HEK293 (cell line): ENCODE results near the gene BZW2.

Source experiments
- CTCF ChIA-PET: fragments of 350-600 bp; formaldehyde crosslinking; extraction: SDS; loops from one replicate; lab custom pipeline; 2021; ENCODE audit warnings: antibody characterized with exemption; lab: Yijun Ruan, JAX
- POLR2A ChIA-PET: fragments of 300-600 bp; formaldehyde crosslinking; extraction: SDS; loops from one replicate; lab custom pipeline; 2020; ENCODE audit warnings: antibody characterized with exemption, inconsistent platforms; lab: Yijun Ruan, JAX
- H3K27ac ChIP-seq: fragments of 200-500 bp; sonication (Bioruptor generic); 2 replicates; pipeline ENCODE4 v1.5.1; 2014; ENCODE audit warnings: low read depth, low read length, control low read depth, inconsistent platforms; ENCODE audit errors: extremely low read depth
- H3K36me3 ChIP-seq, 2 experiments: fragments of 200-500 bp in 1 of 2; sonication (Bioruptor generic) in 1 of 2; 1 replicate in 1 of 2; 2 replicates in 1 of 2; pipeline ENCODE4 v1.5.1; 2014 to 2017; ENCODE audit warnings: inconsistent platforms in 2 of 2, low read length in 2 of 2; ENCODE audit not compliant: control insufficient read depth in 2 of 2, insufficient read depth in 1 of 2
- H3K4me1 ChIP-seq: fragments of 200-500 bp; sonication (Bioruptor generic); 2 replicates; pipeline ENCODE4 v1.5.1; 2014; ENCODE audit warnings: mild to moderate bottlenecking, low read length, inconsistent platforms; ENCODE audit not compliant: control insufficient read depth, insufficient read depth
- H3K4me3 ChIP-seq: 2 replicates; pipeline ENCODE4 v1.5.1; 2011; ENCODE audit warnings: low read depth, mild to moderate bottlenecking, control low read depth, low read length, moderate library complexity
- H3K9me3 ChIP-seq: fragments of 200-500 bp; sonication (Bioruptor generic); 2 replicates; pipeline ENCODE4 v1.5.1; 2014; ENCODE audit warnings: low read depth, low read length, inconsistent platforms; ENCODE audit not compliant: control insufficient read depth, insufficient read depth
- KLF16 ChIP-seq: fragments of 450-650 bp; formaldehyde crosslinking; IDR thresholded peaks from 2 replicates; pipeline ENCODE4 v1.5.1; 2017; ENCODE audit warnings: missing biosample characterization, missing genetic modification characterization
- SCRT1 ChIP-seq: fragments of 450-650 bp; formaldehyde crosslinking; IDR thresholded peaks from 2 replicates; pipeline ENCODE4 v1.5.1; 2016; ENCODE audit warnings: missing biosample characterization, missing genetic modification characterization, borderline replicate concordance
- SCRT2 ChIP-seq: fragments of 450-650 bp; formaldehyde crosslinking; IDR thresholded peaks from 2 replicates; pipeline ENCODE4 v1.5.1; 2016; ENCODE audit warnings: missing biosample characterization, missing genetic modification characterization
- WT1 ChIP-seq: fragments of 450-650 bp; formaldehyde crosslinking; IDR thresholded peaks from 2 replicates; pipeline ENCODE4 v1.5.1; 2016; ENCODE audit warnings: missing biosample characterization, missing genetic modification characterization
- YY2 ChIP-seq: fragments of 450-650 bp; formaldehyde crosslinking; IDR thresholded peaks from 2 replicates; pipeline ENCODE4 v1.5.1; 2016; ENCODE audit warnings: missing biosample characterization, missing genetic modification characterization
- ZFP69B ChIP-seq: fragments of 450-650 bp; formaldehyde crosslinking; IDR thresholded peaks from 2 replicates; pipeline ENCODE4 v1.5.1; 2016; ENCODE audit warnings: missing biosample characterization, missing genetic modification characterization
- ZNF132 ChIP-seq: fragments of 450-650 bp; formaldehyde crosslinking; IDR thresholded peaks from 2 replicates; pipeline ENCODE4 v1.5.1; 2017; ENCODE audit warnings: missing biosample characterization, missing genetic modification characterization, borderline replicate concordance
- ZNF157 ChIP-seq: fragments of 450-650 bp; formaldehyde crosslinking; IDR thresholded peaks from 2 replicates; pipeline ENCODE4 v1.5.1; 2016; ENCODE audit warnings: missing biosample characterization, missing genetic modification characterization
- ZNF211 ChIP-seq: fragments of 450-650 bp; formaldehyde crosslinking; IDR thresholded peaks from 2 replicates; pipeline ENCODE4 v1.5.1; 2016; ENCODE audit warnings: low read depth, missing biosample characterization, missing genetic modification characterization
- ZNF223 ChIP-seq: fragments of 450-650 bp; formaldehyde crosslinking; IDR thresholded peaks from 2 replicates; pipeline ENCODE4 v1.5.1; 2016; ENCODE audit warnings: missing biosample characterization, missing genetic modification characterization
- ZNF311 ChIP-seq: fragments of 450-650 bp; formaldehyde crosslinking; IDR thresholded peaks from 2 replicates; pipeline ENCODE4 v1.5.1; 2017; ENCODE audit warnings: missing biosample characterization, missing genetic modification characterization, borderline replicate concordance
- ZNF324 ChIP-seq: fragments of 450-650 bp; formaldehyde crosslinking; IDR thresholded peaks from 2 replicates; pipeline ENCODE4 v1.5.1; 2016; ENCODE audit warnings: missing biosample characterization, missing genetic modification characterization
- ZNF341 ChIP-seq: fragments of 450-650 bp; formaldehyde crosslinking; IDR thresholded peaks from 2 replicates; pipeline ENCODE4; 2016; ENCODE audit warnings: low read depth, missing biosample characterization, missing genetic modification characterization
- ZNF560 ChIP-seq: fragments of 450-650 bp; formaldehyde crosslinking; IDR thresholded peaks from 2 replicates; pipeline ENCODE4 v1.5.1; 2017; ENCODE audit warnings: missing biosample characterization, missing genetic modification characterization, borderline replicate concordance
- ZNF654 ChIP-seq: fragments of 450-650 bp; formaldehyde crosslinking; IDR thresholded peaks from 2 replicates; pipeline ENCODE4 v1.5.1; 2016; ENCODE audit warnings: low read depth, missing biosample characterization, missing genetic modification characterization
- ZNF785 ChIP-seq: fragments of 450-650 bp; formaldehyde crosslinking; IDR thresholded peaks from 2 replicates; pipeline ENCODE4 v1.5.1; 2016; ENCODE audit warnings: missing biosample characterization, missing genetic modification characterization
- ZNF837 ChIP-seq: fragments of 450-650 bp; formaldehyde crosslinking; IDR thresholded peaks from 2 replicates; pipeline ENCODE4 v1.5.1; 2016; ENCODE audit warnings: missing biosample characterization, missing genetic modification characterization
- ZNF843 ChIP-seq: fragments of 450-650 bp; formaldehyde crosslinking; IDR thresholded peaks from 2 replicates; pipeline ENCODE4 v1.5.1; 2016; ENCODE audit warnings: missing biosample characterization, missing genetic modification characterization
- ZXDB ChIP-seq: fragments of 450-650 bp; formaldehyde crosslinking; IDR thresholded peaks from 2 replicates; pipeline ENCODE4 v1.5.1; 2016; ENCODE audit warnings: missing biosample characterization, missing genetic modification characterization
- TF ChIP-seq, protein P1 (sequence below): sonication (generic); formaldehyde crosslinking; IDR thresholded peaks from 2 replicates; pipeline ENCODE4 v1.8.1; 2022; ENCODE audit warnings: mild to moderate bottlenecking, moderate library complexity, missing genetic modification reagents
- TF ChIP-seq, protein P2 (sequence below): fragments of 450-650 bp; formaldehyde crosslinking; IDR thresholded peaks from 2 replicates; pipeline ENCODE4 v1.5.1; 2016; ENCODE audit warnings: missing biosample characterization, missing genetic modification characterization, low read depth

BZW2 gene

DNA sequence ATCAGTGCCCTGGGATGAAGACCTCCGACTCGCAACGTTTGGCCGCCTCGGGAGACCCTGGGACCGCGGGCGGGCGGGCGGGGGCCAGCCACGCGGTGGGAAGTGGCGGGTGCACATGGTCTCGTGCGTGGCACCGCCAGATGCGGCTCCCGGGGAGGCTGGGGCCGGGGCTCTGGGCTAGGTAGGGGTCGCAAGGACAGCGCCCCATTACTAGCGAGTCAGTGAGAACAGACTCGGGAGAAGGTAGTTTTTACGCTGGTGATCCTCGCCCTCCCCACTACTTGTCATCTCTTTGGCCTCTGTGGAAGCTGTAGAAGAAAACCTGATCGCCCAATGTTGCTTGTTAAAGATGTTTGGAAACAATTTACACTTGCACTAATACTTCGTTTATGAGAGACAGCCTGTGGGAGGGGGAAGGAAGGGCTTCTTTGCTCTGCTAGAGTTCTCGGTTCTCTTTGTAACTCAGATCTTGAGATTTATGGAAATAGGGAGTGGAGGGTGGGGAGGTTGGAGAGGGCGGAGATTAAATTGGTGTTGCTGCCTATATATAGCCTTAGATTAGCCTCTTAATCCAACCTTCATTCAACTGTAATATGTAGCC lies 591 bp downstream of the BZW2 start:
- ChIA-PET POLR2A (interaction anchor here (1.3 to 2.6 kb wide), 7 partner anchors 10 to 226 kb away, joined by 3 to 11 read pairs (median 7); no protein-coding TSS in a partner anchor), CTCF (interaction anchor here (1.6 kb wide), 1 partner anchor 48 kb away, joined by 5 read pairs; no protein-coding TSS in a partner anchor)
- H3K36me3 ChIP-seq = no peaks in the 10 kb centered on the region; a peak in 1 of 3 replicates
- peak overlapping the region; percentile 98 for H3K4me3 ChIP-seq
- peak overlapping the region; percentile 85; the same call in 1 of the 2 replicates for H3K27ac ChIP-seq
- 0 out of 2 replicates have a peak, but pooled peaks cover 7% of the 10 kb centered on the region for H3K4me1 ChIP-seq
- TF ChIP-seq ZNF311 (tag by site-specific recombination) = no peak
- TF ChIP-seq ZNF132 (tag by site-specific recombination) = no peak
- TF ChIP-seq KLF16 = no peak
- TF ChIP-seq ZNF341 = 0 out of 2 replicates have a peak, but pooled peaks have one; percentile 14
- TF ChIP-seq WT1 (tag by site-specific recombination) = peak; percentile 44; the same call in 1 of the 2 replicates
- TF ChIP-seq SCRT1 = no peak
- TF ChIP-seq ZNF654 (tag by site-specific recombination) = no peak
- TF ChIP-seq ZNF560 = no peak
- TF ChIP-seq YY2 (tag by site-specific recombination) = no peak
- no peaks in the 10 kb centered on the region for H3K9me3 ChIP-seq

DNA sequence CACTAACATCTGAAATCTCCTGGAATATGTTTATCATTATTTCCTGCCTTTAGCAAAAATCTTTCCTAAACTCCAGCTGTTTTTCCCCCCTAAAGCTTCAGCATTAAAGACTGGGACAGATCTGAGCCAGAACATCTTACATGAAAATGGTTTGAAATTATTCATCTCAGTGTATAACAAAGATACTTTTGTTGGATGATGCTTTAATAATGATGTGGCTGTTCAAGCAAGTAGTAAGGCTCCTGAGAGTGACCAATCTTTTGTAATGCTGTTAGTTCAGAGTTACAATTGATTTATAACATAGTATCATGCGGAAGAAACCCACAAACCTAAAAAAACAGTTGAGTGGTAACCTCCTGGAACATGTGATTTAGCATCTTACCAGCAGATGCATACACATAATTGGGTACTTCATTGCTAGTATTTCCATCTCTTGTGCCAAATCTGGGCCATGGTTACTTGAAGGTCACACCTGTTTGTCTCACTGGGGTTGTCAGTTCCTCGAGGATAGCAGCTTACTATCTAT lies 1.5 kb downstream of the BZW2 start:
- 0 out of 2 replicates have a peak, but pooled peaks cover 9% of the 10 kb centered on the region for H3K4me1 ChIP-seq
- TF ChIP-seq ZNF785 (tag by site-specific recombination) (no peak), ZNF132 (tag by site-specific recombination) (no peak), ZFP69B (tag by site-specific recombination) (no peak), ZNF324 (tag by site-specific recombination) (no peak), ZNF843 (tag by site-specific recombination) (no peak), ZXDB (tag by site-specific recombination) (no peak), ZNF837 (no peak), ZNF211 (tag by site-specific recombination) (no peak), ZNF223 (tag by site-specific recombination) (no peak), SCRT2 (tag by site-specific recombination) (no peak), ZNF157 (tag by site-specific recombination) (no peak)
- TF ChIP-seq, protein P1, sequence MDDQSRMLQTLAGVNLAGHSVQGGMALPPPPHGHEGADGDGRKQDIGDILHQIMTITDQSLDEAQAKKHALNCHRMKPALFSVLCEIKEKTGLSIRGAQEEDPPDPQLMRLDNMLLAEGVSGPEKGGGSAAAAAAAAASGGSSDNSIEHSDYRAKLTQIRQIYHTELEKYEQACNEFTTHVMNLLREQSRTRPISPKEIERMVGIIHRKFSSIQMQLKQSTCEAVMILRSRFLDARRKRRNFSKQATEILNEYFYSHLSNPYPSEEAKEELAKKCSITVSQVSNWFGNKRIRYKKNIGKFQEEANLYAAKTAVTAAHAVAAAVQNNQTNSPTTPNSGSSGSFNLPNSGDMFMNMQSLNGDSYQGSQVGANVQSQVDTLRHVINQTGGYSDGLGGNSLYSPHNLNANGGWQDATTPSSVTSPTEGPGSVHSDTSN = no peak
- TF ChIP-seq, protein P2, sequence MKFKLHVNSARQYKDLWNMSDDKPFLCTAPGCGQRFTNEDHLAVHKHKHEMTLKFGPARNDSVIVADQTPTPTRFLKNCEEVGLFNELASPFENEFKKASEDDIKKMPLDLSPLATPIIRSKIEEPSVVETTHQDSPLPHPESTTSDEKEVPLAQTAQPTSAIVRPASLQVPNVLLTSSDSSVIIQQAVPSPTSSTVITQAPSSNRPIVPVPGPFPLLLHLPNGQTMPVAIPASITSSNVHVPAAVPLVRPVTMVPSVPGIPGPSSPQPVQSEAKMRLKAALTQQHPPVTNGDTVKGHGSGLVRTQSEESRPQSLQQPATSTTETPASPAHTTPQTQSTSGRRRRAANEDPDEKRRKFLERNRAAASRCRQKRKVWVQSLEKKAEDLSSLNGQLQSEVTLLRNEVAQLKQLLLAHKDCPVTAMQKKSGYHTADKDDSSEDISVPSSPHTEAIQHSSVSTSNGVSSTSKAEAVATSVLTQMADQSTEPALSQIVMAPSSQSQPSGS (tag by site-specific recombination) = no peak
- TF ChIP-seq, all 188 proteins: peak for 0
- Histone ChIP-seq H3K4me3 (peak overlapping the region; percentile 98), H3K27ac (no peak overlapping the region), H3K9me3 (no peaks in the 10 kb centered on the region), H3K36me3 (no peaks in the 10 kb centered on the region)
- ChIA-PET CTCF (interaction anchor here (0.7 to 1.6 kb wide), 2 partner anchors 47 to 53 kb away, joined by 3 to 5 read pairs; no protein-coding TSS in a partner anchor), POLR2A (interaction anchor here (0.5 to 2.6 kb wide), 3 partner anchors 11 to 719 kb away, joined by 4 to 11 read pairs (median 7); no protein-coding TSS in a partner anchor)
